UCSD-AML1 (cell line): ENCODE data around the gene PRKN.

Experiments used
- DNase-seq: peaks from one replicate; lab custom pipeline; 2025; ENCODE audit not compliant: unreplicated experiment; lab: John Stamatoyannopoulos, UW

The PRKN gene

GRCh38 chr6:161641175-161641574 is 1086.4 kb downstream of the PRKN start:
- no peak for DNase-seq

DNA sequence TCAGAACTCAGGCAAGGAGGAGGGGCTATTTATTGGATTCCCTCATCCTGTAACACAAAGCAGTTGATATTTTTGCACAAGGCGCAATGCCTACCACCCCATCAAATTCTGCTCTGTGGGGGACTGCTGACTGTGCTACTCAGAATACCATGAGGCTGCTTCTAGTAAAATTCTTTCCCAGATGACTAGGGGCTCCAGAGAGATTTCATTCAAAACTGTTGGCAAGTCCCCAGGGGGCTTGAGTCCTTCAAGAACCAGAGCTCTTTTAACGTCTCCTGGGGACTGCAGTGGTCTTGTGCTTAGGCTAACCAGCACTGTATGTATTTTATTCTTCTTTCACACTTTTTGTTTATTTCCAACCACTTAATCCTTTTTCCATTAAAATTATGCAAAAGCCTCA is 1087.8 kb downstream of the PRKN start:
- DNase-seq = no peak

- DNase-seq = no peak
Measured at GRCh38 chr6:161637658-161638057, 1089.9 kb downstream of the PRKN start.

- DNase-seq = no peak
Measured at GRCh38 chr6:161636882-161637430, 1090.6 kb downstream of the PRKN start.

DNA sequence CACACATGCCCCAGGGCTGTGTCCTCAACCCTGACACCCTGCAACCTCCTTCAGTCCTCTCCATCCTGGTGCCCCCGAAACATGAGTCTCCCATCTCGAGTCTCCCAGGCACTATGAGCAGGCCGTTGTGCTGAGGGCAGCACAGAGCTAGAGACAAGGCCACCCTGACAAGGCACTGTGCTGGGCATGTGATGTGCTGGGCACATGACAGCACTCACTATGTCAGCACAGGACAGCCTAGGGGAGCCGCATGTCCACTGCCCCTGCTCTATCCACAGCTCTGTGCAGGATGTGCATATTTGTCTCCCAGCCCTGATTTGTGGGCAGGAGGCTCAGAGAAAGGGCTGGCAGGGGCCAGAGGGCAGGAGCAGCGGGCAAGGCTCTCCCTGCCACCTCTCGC is 1091.6 kb downstream of the PRKN start:
- DNase-seq = no peak

DNA sequence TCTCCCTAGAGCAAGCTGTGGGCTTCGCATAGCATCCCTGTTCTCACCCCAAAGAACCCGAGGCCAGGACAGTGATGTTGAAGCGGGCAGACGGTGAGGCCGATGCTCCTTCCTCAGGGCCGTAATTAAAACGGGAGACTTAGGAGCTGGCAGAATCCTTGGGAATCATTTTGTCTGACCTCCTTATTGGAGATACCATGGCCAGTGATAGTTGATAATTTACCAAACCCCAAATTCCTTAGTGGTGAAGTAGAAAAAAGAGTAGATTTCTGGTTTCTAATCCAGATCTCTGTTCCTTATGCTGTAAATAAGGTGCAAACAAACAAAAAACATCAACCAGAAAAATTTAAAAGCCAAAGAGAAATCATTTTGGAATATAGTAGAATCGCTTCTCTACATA is 1092.7 kb downstream of the PRKN start:
- DNase-seq = no peak

DNA sequence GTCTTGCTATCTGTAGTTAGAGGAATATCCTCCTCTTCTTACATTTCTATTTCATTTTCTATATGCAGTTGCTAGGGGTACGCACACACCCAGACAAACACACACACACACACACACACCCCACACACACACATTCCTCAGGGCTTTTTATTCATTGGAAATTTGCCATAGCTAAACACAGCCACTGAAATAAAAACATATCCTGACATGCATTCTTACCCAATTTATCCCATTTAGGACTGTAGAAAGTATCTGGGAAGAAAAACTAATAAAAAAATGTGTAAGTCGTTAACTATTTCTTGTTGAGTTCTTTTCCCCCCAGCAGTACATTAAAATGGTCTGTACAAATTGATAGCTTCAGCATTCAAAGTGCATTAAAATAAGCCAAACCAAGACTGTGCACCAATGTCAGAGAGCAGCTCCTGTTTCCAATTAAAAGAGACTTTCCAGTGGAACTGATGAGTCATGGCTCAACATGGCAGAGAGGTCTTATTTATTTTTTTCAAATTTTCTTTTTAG is 1095.8 kb downstream of the PRKN start:
- no peak for DNase-seq

DNA sequence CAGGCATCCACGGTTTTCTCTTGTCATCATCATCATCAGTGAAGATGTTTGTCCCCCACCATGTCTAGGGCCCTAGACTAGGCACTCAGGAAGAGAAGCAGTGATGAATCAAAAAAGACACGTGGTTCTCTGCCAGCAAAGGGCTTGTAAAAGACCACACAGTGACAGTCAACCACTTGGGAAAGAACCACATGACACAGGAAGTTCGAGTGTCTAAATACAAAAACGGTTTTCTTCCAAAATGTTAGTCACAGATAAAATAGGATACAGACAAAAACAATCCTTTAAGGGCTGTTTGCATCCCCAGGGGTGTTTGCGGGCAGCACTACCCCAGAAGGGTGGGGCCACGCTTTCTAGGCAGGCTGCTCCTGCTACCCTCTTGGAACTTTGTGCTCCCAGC is 1096.9 kb downstream of the PRKN start:
- no peak for DNase-seq

DNA sequence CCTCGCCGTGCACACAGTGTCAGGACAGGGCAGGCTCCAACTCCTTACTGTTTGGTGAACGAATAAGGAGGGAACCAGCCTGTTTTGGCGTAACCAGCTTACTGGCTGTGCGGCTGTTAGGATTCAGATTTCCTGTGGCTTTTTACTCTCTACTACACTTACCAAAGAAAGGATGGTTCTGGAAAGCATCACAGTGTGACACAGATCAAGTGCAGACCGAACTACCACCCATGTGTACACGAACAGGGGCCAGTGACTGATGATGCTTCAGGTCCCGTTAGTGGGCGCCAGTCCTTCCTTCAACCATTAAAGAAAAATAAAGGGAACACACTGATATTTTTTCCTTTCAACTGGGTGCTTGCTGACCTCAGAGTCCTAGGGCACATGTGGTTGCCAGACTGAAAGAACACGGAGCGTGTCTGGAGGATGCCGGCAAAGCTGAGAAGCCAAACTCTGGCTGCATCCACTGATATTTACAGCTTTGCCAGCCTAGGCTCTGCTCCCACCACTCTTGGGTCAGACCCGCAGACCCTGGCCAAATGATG is 1101.4 kb downstream of the PRKN start:
- no peak for DNase-seq

DNA sequence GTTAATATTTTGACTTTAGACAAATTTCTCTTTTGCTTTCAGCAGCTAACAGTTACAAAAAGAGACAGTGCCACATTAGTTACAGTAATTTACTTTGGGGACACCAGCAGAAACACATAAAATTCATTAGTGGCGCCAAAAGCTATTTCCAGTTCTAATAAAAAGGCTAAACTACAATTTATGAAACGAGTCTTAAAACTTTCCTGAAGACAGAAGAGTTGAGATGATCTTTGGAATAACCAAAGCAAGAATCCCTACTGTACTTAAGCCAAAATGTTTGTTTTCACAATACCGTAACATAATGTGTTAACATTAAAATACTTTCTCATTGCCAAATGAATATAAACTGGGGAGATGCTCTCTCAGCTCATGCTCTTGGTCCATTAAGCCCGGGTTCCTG is 1103.5 kb downstream of the PRKN start:
- no peak for DNase-seq

DNA sequence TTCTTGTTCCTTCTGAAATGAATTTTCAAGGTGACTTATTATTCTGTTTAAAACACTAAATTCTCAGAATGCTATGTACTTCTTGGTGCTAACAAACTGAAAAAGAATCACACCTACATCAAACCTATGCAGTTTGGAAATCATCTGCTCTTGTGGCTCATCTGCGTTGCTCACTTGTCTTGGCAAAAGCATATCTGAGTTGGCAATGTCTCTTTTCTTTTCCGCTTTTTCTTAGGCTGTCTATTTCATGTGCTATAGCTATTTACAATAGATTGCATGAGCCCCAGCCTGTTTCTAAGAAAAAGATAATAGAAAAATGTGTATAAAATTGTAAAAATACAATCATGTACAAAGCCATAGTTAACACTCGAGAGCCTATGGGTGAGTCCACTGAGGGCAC is 1104.8 kb downstream of the PRKN start:
- no peak for DNase-seq

- no peak for DNase-seq
Measured at GRCh38 chr6:161618831-161619454, 1108.6 kb downstream of the PRKN start.

GRCh38 chr6:161613711-161614110 is 1113.9 kb downstream of the PRKN start:
- DNase-seq = no peak

GRCh38 chr6:161608771-161609170 is 1118.8 kb downstream of the PRKN start:
- DNase-seq = no peak

DNA sequence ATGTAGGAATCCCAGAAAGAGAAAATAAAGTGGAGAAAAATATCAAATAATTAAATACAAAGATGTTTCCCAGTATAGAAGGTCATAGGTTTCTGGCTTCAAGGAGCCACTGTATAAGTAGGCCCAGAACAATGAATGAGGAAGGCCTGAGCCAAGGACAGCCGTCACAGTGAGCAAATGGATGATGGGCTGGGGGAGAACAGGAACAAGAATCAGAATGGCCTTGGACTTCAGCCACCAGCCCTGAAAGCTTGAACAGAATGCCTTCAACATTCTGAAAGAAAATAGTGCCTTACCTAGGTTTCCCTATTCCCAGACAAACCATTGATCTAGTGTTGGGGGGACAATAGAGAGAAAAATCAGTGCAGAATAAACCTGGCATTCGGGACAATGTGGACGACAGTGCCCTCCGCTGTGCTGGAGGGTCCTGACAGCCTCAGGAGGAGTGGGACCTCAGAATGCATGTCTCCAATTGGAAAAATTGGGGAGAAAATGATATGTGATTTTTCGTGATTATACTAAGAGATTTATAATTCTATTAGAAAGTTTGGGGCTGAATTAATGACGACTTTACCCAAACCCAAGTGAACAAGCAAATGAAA is 1119.8 kb downstream of the PRKN start:
- no peak for DNase-seq

GRCh38 chr6:161602359-161602758 is 1125.2 kb downstream of the PRKN start:
- DNase-seq = no peak

GRCh38 chr6:161598896-161599295 is 1128.7 kb downstream of the PRKN start:
- no peak for DNase-seq

DNA sequence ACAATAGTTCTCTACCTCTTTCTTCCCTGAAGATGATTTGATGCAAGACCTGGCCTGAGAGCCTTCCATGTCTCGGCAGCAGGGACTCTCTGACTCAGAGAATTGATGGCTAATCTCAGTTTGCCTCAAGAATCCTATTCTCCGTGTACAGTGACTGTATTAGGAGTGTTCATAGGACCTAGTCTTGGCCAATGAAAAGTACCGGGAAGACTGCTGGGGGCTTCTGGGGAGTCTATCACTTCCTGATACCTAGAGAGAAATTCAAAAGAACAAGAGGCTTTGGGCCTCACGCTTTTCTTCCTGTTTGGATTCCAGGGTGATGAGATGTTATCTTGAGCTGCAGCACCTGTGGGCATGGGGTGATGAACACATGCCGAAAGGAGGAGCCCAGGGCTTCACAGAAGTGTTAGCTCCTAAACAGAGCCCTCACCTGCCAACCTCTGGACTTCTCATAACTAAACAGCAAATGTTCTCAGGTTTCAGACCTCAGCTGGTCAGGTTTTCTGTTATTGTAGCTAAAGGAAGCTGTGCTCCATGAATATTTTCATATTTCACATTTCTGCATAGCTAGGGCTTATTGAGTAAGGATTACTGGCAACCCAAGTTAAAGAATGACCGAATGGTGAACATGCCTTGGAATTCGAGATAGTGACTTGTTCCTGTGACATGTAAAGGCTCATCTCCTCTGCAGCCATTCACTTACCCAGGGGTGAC is 1130.6 kb downstream of the PRKN start:
- DNase-seq = no peak

GRCh38 chr6:161594412-161594811 is 1133.2 kb downstream of the PRKN start:
- no peak for DNase-seq

DNA sequence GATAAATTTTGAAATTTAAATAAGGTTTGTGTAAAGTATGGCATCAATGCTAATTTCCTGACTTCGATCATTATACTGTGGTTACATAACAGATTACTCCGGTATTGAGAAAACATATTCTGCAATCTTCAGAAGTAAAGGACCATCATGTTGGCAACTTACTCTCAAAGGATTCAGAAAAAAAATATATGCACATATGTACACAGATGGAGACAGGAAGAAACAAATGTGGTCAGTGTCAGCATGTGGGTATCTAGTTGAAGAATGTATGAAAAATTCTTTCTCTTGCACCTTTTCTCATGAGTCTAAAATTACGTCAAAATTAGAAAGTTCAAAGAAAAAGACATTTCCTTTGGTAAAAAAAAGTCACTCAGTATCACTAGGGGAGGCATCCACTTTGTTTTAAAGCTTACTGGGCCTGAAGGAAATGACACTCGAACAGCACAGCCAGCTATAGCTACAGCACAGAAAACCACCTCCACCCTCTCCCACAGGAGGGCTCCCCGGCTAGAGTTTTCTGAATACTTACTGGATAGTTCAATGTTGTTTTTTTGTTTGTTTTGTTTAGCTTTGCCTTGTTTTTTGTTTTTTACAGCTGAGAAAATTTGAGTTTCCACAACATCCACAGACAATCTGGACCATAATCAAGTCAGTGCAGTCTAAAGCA is 1136.5 kb downstream of the PRKN start:
- DNase-seq = no peak

- DNase-seq = no peak
Measured at GRCh38 chr6:161586887-161587286, 1140.7 kb downstream of the PRKN start.
